Measurements from ENCODE around the gene TAB2.

DNA sequence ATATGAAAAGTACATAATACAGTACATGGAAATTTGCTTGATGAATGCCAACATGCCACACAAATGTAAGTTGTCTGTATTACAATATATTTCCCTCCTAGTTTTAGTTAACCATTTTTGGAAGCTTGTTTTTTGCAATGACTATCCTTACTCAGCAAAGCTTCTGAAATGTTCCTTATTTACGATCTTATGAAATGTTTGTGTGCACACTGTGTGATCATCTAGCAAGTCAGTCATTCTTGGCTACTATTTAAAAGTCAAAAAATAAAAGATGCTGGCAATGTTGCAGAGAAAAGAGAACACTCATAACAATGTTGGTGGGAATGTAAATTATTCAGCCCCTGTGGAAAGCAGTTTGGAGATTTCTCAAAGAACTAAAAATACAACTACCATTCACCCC is 116.4 kb downstream of the TAB2 start:
- TF ChIP-seq POLR2A (IDR thresholded peaks at IDR 0.05) (no peak), POLR2AphosphoS5 (IDR thresholded peaks at IDR 0.05) (peak in 1 of 3 donors; percentile 19), EP300 (IDR thresholded peaks at IDR 0.05; ENCODE audit: low read depth) (no peak)
- TF ChIP-seq, protein P1, sequence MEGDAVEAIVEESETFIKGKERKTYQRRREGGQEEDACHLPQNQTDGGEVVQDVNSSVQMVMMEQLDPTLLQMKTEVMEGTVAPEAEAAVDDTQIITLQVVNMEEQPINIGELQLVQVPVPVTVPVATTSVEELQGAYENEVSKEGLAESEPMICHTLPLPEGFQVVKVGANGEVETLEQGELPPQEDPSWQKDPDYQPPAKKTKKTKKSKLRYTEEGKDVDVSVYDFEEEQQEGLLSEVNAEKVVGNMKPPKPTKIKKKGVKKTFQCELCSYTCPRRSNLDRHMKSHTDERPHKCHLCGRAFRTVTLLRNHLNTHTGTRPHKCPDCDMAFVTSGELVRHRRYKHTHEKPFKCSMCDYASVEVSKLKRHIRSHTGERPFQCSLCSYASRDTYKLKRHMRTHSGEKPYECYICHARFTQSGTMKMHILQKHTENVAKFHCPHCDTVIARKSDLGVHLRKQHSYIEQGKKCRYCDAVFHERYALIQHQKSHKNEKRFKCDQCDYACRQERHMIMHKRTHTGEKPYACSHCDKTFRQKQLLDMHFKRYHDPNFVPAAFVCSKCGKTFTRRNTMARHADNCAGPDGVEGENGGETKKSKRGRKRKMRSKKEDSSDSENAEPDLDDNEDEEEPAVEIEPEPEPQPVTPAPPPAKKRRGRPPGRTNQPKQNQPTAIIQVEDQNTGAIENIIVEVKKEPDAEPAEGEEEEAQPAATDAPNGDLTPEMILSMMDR (IDR thresholded peaks at IDR 0.05) = no peak
